NCI-H748 treated with DMSO at 0.1 percent for 48 hours (cell line): ENCODE measurements around the gene TMX3.

Experiments
- DNase-seq: peaks from one replicate; lab custom pipeline; 2025; lab: John Stamatoyannopoulos, UW

The TMX3 gene

DNA sequence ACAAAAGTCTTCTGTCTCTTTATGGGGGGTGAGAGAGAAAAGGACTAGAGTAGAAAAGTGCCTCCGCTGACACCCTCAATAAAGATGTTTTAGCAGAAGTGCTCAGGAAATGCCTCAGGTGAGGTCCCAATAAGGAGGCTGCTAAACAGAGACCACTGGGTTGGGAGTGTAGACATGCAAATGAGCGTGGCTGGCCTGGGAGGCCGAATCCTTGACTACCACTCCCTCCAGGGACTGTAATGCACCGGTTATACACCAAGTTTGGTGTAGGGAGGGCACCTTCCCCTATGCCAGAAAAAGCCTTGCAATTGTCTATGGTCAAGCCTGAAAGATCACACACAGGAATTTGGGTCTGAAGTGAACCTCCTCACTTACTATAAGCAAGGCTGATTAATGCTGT lies 1.8 kb downstream of the TMX3 start:
- no peak for DNase-seq

DNA sequence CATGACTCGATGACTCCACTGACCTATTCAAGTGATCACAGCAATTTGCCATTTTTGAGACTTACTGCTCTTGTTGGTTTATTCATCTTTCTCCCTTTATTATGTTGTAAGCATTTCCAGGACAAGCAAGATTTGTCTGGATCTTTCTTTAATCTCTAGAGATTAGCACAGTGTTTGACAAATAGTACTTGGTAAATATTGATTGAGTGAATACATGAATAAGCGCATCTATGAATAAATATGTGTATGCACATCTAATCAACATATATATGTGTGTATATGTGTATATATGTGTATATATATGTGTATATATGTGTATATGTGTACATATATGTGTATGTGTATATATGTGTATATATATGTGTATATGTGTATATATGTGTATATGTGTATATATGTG lies 7.3 kb downstream of the TMX3 start:
- DNase-seq = no peak

DNA sequence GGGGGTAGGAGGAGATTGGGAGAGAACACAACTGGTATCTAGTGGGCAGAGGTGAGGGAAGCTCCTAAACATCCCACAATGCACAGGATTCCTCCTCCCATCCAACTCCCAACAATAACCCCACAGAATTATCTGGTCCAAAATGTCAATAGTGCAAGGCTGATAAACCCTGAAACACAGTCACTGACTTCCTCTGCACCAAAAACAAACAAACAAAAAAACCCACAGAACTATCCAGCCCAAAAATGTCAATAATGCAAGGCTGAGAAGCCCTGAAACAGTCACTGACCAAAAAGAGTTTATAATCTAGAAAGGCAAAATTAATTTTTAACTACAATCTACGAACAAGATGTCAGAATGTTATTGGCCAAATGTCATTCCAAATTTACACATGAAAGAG lies 9.8 kb downstream of the TMX3 start:
- DNase-seq = no peak

DNA sequence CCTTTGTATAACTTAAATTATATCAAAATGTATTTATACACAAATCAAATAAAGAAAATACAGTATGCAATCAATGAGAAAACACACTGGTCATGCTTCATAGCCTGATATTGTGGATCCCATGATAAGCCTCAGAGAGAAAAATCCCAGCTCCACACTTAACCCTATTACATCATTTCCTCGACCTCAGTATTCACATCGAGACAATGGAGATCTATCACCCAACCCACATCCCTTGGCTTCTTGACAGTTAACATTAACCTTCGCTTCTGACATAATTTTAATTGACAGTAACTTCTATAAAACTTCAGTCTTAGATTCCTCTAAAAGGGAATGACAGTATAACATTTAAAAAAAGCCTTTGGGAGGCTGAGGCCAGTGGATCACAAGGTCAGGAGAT lies 11.6 kb downstream of the TMX3 start:
- no peak for DNase-seq

DNA sequence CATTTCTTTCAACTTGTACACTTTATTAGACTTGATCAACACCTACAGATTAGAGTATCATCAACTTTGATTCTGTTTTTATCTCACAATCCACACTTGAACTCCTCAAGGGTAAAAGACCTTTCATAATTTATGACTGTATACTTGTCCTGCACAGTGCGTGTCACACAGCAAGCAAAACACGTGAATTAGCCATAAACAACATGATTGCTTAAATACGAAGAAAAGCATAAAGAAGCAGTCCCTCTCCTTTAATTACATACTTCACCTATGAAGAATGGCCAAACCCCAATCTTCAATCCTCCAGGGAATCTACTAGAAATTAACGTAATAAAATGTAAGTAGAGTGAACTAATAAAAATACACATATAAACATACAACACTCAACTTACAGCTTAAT lies 13.6 kb downstream of the TMX3 start:
- no peak for DNase-seq

DNA sequence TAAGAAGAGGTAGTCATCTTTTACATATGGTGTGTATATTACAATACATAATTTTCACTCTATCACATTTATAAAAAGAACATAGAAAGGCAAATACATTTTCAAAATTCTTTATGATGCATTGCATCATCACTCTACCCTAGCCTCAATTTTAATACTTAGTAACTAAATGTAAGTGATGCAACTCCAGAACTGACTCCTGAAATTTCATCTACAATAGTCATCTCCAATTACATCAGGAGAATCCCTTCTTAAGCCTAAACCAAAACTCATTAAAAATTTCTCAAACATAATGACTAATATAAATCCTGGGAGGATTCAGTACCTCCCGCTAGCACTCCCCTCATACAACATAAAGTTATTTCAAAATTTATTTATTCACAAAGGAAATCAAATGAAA lies 15.9 kb downstream of the TMX3 start:
- DNase-seq = no peak

DNA sequence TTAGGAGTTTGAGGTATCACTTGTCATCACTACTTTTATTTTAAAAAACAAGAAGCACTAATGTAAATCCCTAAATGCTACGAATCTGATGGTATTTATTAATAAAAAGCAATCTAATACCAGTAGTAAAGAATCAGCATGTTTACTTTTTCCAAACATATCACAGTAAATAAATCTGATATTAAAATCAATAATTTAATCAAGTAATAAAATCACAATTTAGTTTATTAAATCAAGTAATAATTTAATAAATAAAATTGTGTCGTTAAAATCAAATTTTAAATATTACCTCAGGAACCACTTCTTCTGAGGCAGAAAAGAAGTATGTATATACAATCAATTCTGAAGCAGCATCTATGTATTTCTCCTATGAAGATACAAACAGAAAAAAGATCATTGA lies 18.0 kb downstream of the TMX3 start:
- DNase-seq = no peak

DNA sequence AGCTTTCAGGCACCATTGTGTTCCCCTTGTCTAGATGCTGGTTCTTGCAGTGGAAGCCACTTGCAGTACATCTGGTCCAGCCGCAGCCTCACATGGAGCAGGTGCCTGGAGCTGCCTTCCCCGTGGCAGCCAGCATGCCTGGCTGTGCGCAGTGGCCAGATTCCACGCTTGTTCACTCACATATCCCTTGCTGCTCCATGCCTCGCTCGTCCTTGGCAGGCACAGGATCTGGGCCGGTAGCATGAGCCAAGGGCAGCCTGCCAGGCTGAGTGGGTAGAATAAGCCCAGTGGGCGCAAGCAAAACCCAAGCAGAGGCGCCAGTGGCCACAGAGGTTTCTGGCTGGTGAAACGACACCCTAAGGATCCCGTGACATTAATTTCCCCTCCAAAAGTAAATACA lies 20.6 kb downstream of the TMX3 start:
- no peak for DNase-seq

DNA sequence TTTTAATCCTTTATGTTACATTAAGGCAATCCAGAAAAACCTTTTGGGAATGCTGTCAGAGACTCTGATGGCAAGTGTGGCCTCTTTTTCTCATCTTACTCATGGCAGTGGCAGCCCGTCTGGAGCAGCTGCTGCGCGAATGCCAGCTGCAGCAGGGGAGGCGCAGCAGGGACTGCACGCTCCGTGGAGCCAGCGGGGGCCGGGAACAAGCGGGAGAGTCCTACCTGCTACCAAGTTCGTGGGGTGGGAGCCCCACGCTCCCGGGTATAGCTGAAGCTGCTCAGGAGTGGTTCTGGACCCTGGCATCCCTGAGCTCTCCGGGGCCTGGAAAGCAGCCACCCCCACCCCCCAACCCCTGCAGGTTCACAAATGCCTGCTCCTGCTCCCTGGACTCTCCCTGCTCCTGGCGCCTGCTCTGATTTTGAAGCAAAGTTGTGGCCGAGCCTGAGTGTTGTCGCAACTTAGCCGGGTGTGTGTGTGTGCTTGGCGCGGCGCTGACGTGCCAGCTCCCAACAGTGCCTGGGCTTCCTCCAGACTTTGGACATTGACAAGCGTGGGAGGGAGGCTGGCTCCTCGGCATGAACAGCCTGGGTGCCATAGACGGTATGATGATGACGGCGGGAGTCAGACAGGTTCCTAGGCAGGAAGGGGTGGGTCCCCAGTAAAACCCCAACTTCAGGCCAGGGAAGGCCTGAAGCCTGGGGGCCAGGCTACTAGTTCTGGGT lies 21.7 kb downstream of the TMX3 start:
- no peak for DNase-seq

DNA sequence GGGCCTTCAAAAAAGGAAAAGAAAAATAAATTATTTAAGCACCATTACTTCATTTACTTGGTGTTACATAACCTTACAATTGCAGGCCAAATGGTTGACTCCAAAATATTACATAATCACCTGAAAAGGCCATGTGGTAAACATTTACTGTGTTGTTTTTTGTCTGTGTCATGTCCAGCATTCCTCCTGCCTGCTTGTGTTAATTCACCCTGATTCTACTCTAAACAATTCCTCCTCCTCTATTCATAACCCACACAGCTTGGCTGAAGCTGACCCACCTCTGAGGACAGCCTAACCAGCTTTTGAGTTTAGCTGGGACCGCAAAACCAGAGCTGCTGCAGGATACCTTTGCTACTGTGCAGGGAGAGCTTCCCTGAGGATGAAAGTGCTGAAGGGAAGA lies 35.4 kb downstream of the TMX3 start:
- DNase-seq = no peak

DNA sequence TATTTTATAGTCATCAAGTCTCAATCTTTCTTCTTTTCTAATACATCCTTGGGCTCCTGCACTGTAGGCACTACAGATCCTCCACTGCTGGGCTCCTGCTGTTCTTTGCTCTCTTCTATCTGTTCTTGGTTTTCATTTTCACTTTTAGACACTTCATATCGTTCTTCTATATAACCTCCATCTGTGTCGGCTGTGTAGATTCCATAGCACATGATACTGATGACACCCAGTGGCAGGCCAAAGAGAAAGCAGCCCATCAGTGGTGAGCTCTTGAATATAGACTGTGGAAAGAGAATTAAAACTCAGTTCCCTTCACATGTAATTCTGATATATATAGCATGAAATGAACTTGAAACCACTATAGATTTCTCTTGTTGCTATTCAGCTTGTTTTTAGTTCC lies 38.0 kb downstream of the TMX3 start:
- no peak for DNase-seq

DNA sequence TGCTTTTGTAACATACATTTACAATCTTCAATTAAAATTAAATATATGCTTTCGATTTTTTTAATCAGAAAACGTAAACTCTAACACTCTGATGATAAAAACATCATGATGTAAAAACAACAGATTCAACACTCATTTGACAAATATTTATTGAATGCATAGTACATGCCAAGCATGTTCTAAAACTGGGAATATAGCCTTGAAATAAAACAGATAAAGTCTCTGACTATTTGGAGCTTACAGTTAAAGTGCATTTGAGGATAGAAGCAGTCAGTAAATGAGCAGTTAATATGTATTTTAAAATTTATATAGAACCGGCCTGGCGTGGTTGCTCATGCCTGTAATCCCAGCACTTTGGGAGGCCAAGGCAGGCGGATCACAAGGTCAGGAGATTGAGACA lies 47.8 kb downstream of the TMX3 start:
- no peak for DNase-seq

DNA sequence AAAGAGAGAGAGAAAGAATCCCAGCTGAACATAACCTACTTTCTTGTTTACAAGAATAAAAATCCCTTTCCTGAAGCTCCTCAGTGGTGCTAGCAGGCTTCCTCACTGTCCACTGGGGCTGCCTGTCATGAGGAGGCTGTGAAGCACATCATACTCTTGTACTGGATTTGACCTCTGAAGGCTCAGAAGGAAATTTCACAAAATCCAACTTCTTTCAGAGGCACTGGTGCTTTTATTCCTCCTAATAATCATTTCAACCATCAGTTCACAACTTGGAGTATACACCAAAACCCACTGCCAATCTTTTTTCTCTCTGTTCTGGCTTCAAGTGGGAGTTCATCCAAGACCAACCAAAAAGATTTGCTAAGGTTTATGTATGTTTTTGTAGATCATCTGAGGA lies 48.5 kb downstream of the TMX3 start:
- no peak for DNase-seq

DNA sequence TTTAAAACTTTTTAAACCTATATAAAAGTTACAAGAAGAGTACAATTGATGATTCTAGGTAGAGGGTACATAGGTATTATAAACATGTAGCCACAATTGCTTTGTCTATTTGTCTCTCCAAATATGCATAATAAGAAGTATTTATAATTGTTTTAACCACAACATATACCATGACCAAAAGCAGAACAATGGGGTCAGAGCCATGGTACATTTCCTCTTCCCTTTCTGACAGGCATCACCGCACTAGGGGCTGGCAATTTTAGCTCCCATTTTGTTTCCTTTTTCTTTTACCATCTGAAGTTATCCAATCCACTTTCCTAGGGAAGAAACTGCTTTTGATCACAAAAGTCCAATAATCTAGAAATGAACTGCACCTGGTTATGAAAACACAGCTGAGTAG lies 49.3 kb downstream of the TMX3 start:
- DNase-seq = no peak

DNA sequence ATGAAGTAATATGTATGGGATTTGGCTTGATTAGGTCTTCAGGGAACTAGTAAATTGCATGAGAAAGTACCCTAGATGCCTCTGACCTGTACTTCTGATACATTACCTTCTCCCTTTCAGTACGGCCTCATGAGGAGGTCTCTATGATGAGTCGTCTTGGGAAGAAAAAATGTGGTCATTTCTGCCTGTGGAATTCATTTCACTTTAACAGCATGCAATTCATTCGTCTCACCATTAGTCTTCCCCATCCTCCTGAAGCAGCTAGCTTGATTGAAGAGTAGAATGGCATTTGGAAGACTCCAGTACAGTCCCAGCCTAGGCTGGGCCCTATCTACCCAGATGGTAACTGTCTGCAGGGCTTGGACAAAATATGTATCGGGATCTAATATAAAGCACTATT lies 52.2 kb downstream of the TMX3 start:
- DNase-seq = no peak

DNA sequence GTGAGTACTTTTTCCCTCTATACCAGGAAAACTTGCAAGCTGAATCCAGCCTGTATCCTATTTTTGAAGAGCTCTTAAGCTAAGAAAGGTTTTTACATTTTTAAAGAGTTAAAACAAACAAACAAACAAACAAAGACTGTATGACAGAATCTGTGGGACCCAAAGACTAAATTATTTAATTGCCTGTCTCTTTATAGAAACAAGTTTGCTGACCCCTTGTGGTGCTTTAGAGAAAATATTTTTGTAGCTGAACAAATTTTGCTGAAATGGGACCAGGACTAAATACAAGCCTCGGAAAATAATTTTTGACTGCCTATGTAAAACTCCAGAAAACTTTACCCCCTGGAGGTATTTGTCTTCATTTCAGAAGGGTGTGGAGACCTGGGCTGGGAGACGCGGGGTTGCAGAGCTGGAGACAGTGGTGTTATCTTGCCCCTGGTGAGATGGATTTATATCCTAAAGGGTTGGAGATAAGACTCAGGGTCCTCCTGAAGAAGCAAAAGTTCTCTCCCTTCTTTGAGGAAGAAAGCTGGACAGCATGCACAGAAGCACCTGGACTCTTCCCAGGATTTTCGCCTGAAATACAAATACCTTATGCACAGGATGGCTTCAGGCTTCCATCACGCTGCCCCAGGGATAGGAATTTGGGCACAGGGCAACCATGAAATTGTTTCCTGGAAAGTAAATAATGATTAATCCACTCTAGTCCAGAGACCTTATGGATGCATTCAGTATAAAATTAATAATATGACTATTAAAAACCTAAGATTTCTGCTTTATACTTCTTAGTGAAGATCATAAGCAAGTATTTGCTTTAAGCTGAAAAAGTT lies 54.3 kb downstream of the TMX3 start:
- peak; percentile 62 for DNase-seq

DNA sequence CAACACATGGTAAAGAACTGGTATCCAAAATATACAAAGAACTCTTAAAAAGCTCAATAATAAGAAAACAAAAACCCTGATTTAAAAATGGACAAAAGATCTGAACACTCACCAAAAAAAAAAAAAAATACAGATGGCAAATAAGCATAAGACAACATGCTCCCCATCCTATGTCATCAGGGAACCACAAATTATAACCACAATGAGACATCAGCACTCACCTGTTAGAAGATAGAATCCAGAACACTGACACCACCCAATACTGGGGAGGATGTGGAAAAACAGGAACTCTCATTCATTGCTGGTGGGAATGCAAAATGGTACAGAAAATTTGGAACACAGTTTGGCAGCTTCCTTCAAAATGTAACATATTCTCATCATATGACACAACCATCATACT lies 66.7 kb downstream of the TMX3 start:
- DNase-seq = no peak

DNA sequence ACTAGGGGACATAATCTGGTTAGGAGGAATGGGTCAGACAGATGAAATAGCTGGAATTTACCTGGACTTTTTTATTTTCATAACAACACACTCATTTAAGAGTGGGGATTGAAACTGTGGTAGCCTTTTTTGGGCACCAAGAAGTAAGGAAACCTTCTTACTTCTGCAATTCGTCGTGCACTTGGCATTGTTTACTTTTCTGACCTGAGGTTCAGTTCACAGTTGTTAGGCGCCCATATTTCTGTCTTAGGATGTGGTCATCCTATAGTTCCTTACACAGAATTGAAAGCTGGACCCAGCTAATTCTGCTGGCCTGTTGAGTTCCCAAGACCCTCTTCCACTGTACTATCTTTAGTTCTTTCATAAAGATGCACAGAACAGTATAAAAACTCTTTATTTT lies 72.9 kb downstream of the TMX3 start:
- no peak for DNase-seq

DNA sequence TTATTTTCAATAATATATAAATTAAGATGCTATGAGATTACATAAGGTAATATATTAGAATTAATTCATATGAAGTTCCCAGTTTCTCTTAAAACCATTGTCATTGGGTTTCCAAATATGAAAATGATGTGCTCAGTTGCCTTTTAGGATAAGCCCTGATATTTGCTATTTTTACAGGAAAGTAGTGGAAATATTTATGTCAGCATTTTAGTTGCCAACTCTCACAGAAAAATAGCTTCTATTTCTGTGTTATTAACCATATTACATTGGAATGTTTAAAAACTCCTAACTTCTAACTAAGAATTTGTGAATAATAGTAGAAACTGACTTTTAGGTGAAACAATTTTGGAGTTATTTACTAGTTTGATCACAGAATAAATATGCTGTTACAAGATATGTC lies 74.0 kb downstream of the TMX3 start:
- DNase-seq = no peak

DNA sequence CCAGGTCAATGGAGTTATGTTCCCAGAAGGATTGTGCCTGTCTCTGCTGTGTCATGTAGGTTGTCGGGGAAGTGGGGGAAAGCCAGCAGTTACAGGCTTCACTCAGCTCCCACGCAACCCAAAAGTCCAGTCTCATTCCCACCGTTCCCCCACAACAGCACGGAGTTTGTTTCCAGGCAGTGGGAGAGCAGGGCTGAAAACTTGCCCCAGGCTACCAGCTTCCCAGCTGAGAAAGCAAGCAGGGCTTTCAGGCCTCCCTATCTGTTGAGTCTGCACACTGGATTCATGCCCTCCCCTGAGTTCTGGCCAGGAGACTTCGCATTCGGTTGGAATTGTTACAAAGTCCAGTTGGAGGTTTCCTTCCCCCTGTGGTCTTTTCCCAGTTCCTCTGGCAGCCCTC lies 76.3 kb downstream of the TMX3 start:
- no peak for DNase-seq

DNA sequence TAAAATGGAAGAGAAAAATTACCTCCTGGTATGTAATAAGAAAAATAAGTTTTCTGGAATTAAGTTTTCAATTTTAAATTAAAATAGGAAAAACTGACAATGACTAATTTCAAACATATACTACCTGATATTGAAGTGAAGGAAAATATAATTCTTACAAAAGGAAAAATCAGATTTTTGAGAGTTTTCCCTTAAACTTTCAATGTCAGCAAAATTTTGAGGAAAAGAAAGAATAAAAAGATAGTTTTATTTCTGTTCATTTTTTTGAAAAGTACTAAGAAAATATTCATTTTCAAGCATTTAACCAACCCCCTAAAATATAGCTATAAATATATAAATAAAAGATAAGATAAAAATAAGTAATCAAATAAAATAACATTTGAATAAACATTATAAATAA lies 87.1 kb downstream of the TMX3 start:
- no peak for DNase-seq
